ENCODE data around the gene PARP14. TPM values are rescaled to one million over a fixed set of nuclear protein-coding genes. Genes with fewer than 3 reads are reported as not detected.

Gene PARP14, protein sequence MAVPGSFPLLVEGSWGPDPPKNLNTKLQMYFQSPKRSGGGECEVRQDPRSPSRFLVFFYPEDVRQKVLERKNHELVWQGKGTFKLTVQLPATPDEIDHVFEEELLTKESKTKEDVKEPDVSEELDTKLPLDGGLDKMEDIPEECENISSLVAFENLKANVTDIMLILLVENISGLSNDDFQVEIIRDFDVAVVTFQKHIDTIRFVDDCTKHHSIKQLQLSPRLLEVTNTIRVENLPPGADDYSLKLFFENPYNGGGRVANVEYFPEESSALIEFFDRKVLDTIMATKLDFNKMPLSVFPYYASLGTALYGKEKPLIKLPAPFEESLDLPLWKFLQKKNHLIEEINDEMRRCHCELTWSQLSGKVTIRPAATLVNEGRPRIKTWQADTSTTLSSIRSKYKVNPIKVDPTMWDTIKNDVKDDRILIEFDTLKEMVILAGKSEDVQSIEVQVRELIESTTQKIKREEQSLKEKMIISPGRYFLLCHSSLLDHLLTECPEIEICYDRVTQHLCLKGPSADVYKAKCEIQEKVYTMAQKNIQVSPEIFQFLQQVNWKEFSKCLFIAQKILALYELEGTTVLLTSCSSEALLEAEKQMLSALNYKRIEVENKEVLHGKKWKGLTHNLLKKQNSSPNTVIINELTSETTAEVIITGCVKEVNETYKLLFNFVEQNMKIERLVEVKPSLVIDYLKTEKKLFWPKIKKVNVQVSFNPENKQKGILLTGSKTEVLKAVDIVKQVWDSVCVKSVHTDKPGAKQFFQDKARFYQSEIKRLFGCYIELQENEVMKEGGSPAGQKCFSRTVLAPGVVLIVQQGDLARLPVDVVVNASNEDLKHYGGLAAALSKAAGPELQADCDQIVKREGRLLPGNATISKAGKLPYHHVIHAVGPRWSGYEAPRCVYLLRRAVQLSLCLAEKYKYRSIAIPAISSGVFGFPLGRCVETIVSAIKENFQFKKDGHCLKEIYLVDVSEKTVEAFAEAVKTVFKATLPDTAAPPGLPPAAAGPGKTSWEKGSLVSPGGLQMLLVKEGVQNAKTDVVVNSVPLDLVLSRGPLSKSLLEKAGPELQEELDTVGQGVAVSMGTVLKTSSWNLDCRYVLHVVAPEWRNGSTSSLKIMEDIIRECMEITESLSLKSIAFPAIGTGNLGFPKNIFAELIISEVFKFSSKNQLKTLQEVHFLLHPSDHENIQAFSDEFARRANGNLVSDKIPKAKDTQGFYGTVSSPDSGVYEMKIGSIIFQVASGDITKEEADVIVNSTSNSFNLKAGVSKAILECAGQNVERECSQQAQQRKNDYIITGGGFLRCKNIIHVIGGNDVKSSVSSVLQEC (N-terminal part only)
- total RNA-seq = 100 to 1,000 TPM in 2 of 4 donors, 10 to 100 TPM in 2; 73.0 to 242 (median 92.5) TPM

DNA sequence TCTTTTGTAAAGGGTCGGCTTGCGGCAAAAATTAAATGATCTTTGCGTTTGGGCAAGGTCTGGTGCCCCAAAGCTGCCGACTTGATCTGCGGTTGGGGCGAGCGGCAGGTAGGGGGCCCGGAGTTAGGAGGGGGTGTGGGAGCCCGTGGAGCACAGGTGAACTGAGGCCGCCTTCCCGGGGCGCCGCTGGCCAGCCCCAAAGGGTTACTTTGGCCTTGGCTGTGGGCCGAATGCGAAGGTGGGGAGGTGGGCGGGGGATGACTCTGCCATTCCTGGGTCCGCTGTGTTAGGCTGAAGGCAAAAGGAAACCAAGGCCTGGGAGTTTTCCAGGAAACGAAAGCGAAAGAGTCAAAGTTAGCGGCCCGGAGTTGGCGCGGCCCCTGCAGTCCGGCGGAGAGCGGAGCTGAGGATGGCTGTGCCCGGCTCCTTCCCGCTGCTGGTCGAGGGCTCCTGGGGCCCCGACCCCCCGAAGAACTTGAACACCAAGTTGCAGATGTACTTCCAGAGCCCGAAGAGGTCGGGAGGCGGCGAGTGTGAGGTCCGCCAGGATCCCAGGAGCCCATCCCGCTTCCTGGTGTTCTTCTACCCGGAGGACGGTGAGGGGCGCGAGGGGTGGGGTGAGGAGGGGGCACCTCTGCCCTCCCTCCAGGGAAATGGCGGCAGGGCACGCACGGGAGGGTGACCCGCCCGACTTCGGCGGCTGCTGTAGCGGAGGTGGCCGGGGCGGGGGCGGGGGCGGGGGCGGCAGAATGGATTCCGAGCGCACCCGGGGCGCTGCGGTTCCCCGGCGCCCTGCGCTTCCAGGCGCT, at the start of gene PARP14:
Gene PARP14, plus strand, starts transcription at position 365 of the 809 bp plus-strand sequence. Its CDS starts 45 bp downstream, at position 410.
- no peaks in the 10 kb centered on the region for H3K9me3 ChIP-seq
- peak within 1 kb of the TSS; percentile 82 to 100 (median 86) for H3K4me3 ChIP-seq
- H3K27ac ChIP-seq = peak within 1 kb of the TSS; percentile 92 to 99 (median 95)
- no peaks in the 10 kb centered on the region for H3K36me3 ChIP-seq
- peak; percentile 74 to 87 (median 83) for DNase-seq
- no peaks in the 10 kb centered on the region for H3K27me3 ChIP-seq
- peak; percentile 66 to 70 for TF ChIP-seq POLR2A (IDR thresholded peaks at IDR 0.05)
- TF ChIP-seq, protein P1, sequence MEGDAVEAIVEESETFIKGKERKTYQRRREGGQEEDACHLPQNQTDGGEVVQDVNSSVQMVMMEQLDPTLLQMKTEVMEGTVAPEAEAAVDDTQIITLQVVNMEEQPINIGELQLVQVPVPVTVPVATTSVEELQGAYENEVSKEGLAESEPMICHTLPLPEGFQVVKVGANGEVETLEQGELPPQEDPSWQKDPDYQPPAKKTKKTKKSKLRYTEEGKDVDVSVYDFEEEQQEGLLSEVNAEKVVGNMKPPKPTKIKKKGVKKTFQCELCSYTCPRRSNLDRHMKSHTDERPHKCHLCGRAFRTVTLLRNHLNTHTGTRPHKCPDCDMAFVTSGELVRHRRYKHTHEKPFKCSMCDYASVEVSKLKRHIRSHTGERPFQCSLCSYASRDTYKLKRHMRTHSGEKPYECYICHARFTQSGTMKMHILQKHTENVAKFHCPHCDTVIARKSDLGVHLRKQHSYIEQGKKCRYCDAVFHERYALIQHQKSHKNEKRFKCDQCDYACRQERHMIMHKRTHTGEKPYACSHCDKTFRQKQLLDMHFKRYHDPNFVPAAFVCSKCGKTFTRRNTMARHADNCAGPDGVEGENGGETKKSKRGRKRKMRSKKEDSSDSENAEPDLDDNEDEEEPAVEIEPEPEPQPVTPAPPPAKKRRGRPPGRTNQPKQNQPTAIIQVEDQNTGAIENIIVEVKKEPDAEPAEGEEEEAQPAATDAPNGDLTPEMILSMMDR (IDR thresholded peaks at IDR 0.05) = peak in 3 of 6 experiments; percentile 17 to 40 (median 36)
- peaks cover 3 to 34% (median 16%) of the 10 kb centered on the region in 4 donors for H3K4me1 ChIP-seq

- no peaks in the 10 kb centered on the region for H3K27me3 ChIP-seq
- H3K4me3 ChIP-seq = no peak overlapping the region
- no peak for DNase-seq
- no peaks in the 10 kb centered on the region for H3K9me3 ChIP-seq
- no peaks in the 10 kb centered on the region for H3K4me1 ChIP-seq
- TF ChIP-seq, protein P1 (IDR thresholded peaks at IDR 0.05) = no peak
- TF ChIP-seq POLR2A (IDR thresholded peaks at IDR 0.05) = no peak
- H3K27ac ChIP-seq = no peak overlapping the region
- no peaks in the 10 kb centered on the region for H3K36me3 ChIP-seq
Observed at GRCh38 chr3:122635789-122636188, 44.9 kb upstream of the PARP14 start.

GRCh38 chr3:122636697-122637096, 43.9 kb upstream of the PARP14 start:
- Histone ChIP-seq H3K27me3 (no peaks in the 10 kb centered on the region), H3K36me3 (no peaks in the 10 kb centered on the region), H3K27ac (no peak overlapping the region), H3K9me3 (no peaks in the 10 kb centered on the region), H3K4me3 (no peak overlapping the region), H3K4me1 (no peaks in the 10 kb centered on the region)
- no peak for TF ChIP-seq POLR2A (IDR thresholded peaks at IDR 0.05)
- TF ChIP-seq, protein P1 (IDR thresholded peaks at IDR 0.05) = no peak
- DNase-seq = no peak

DNA sequence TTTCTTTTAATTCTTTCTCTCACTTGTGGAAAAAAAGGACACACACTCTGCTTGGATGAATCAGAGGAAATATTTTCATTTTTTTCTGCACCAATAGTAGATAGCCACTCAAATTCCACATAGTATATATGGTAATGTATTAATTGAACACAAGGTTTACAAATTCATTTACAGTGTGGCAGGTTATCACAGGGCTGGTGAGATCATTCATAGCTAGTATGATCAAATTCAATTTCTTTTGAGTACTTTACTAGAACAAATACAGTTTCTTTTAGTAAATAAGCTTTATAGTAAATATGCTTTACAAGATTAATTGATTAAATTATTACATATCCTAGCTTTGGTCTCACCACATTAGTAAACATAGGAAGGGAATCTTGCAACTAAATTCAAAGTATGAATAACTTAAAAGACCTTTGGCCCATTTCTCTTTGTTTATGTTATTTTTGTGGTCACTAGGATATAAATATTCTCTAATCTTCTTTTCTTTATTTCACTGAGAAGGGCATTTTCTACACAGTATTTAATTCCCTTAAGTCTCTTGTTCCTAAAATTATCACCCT, 40.1 kb upstream of the PARP14 start:
- Histone ChIP-seq H3K27ac (no peak overlapping the region), H3K4me1 (no peaks in the 10 kb centered on the region), H3K9me3 (no peaks in the 10 kb centered on the region), H3K36me3 (no peaks in the 10 kb centered on the region), H3K27me3 (no peaks in the 10 kb centered on the region), H3K4me3 (no peak overlapping the region)
- DNase-seq = no peak
- TF ChIP-seq, protein P1 (IDR thresholded peaks at IDR 0.05) = no peak

All from Peyer's patch (tissue), 4 donors.